WTC11 (cell line): ENCODE results near the gene ASB13. TPM values are rescaled to one million over a fixed set of nuclear protein-coding genes. Genes with fewer than 3 reads are reported as not detected.

ENCODE experiments used
- ATAC-seq: fragments of 200-7000 bp; cut with Tn5 transposase; 2 replicates; pipeline ENCODE4 v1.10.0; 2021; ENCODE audit warnings: mild to moderate bottlenecking, moderate library complexity
- CTCF ChIA-PET: fragments of 300-600 bp; sonication (Branson Sonifier 250); formaldehyde crosslinking; loops from one replicate; lab custom pipeline; 2021; ENCODE audit warnings: antibody characterized with exemption; lab: Charles Lee
- POLR2A ChIA-PET: fragments of 350-600 bp; sonication (Branson Sonifier 250); formaldehyde crosslinking; loops from one replicate; lab custom pipeline; 2021; ENCODE audit warnings: antibody characterized with exemption; lab: Charles Lee
- DNase-seq: peaks from one replicate; pipeline ENCODE4 v3.0.0; 2021; ENCODE audit warnings: low spot score
- H3K27ac Mint-ChIP-seq: 2 replicates; pipeline ENCODE4 v1.8.0; 2021; ENCODE audit warnings: mixed read lengths
- H3K27me3 Mint-ChIP-seq: 2 replicates; pipeline ENCODE4 v1.8.0; 2021; ENCODE audit warnings: low read depth, mild to moderate bottlenecking, moderate library complexity, mixed read lengths
- H3K36me3 Mint-ChIP-seq: 2 replicates; pipeline ENCODE4 v1.8.0; 2021; ENCODE audit warnings: mixed read lengths
- H3K4me1 Mint-ChIP-seq: 2 replicates; pipeline ENCODE4 v1.8.0; 2022; ENCODE audit warnings: mixed read lengths
- H3K4me3 Mint-ChIP-seq: 2 replicates; pipeline ENCODE4 v1.8.0; 2021; ENCODE audit warnings: mild to moderate bottlenecking, moderate library complexity, mixed read lengths
- H3K9me3 Mint-ChIP-seq: 2 replicates; pipeline ENCODE4 v1.8.0; 2021; ENCODE audit warnings: mixed read lengths
- ATF1 ChIP-seq: sonication (generic); formaldehyde crosslinking; IDR thresholded peaks from 2 replicates; pipeline ENCODE4 v1.8.1; 2023; ENCODE audit warnings: mild to moderate bottlenecking, moderate library complexity, missing genetic modification reagents
- ELF4 ChIP-seq: sonication (generic); formaldehyde crosslinking; IDR thresholded peaks from 2 replicates; pipeline ENCODE4 v1.8.1; 2022; ENCODE audit warnings: low read depth, mild to moderate bottlenecking, moderate library complexity, missing genetic modification reagents
- FOXJ3 ChIP-seq: sonication (generic); formaldehyde crosslinking; IDR thresholded peaks from 2 replicates; pipeline ENCODE4 v1.9.0; 2021; ENCODE audit warnings: missing genetic modification reagents, mild to moderate bottlenecking, borderline replicate concordance
- GRHL2 ChIP-seq: fragments of 250-450 bp; sonication (Bioruptor Pico); IDR thresholded peaks from 2 replicates; pipeline ENCODE4 v1.8.0; 2022; ENCODE audit warnings: mild to moderate bottlenecking, moderate library complexity; ENCODE audit not compliant: insufficient replicate concordance, severe bottlenecking
- SP1 ChIP-seq: sonication (generic); formaldehyde crosslinking; conservative IDR thresholded peaks from 2 replicates; pipeline ENCODE4 v1.8.1; 2022; ENCODE audit warnings: missing genetic modification reagents
- TEAD1 ChIP-seq: sonication (generic); formaldehyde crosslinking; IDR thresholded peaks from 2 replicates; pipeline ENCODE4 v1.8.0; 2022; ENCODE audit warnings: mild to moderate bottlenecking, missing genetic modification reagents
- ZNF121 ChIP-seq: sonication (generic); formaldehyde crosslinking; IDR thresholded peaks from 2 replicates; pipeline ENCODE4 v1.8.0; 2023; ENCODE audit warnings: missing genetic modification reagents
- ZNF138 ChIP-seq: sonication (generic); formaldehyde crosslinking; conservative IDR thresholded peaks from 2 replicates; pipeline ENCODE4 v1.8.1; 2022; ENCODE audit warnings: mild to moderate bottlenecking, moderate library complexity, missing genetic modification reagents
- ZNF317 ChIP-seq: sonication (generic); formaldehyde crosslinking; IDR thresholded peaks from 2 replicates; pipeline ENCODE4 v1.8.1; 2023; ENCODE audit warnings: low read depth, mild to moderate bottlenecking, moderate library complexity, missing genetic modification reagents, borderline replicate concordance
- total RNA-seq: library from RNA; stranded (reverse); gene quantifications from 3 replicates; pipeline ENCODE4 v1.2.3, GENCODE V29; 2021
- TF ChIP-seq, protein P1 (sequence below): sonication (generic); formaldehyde crosslinking; IDR thresholded peaks from 2 replicates; pipeline ENCODE4 v1.8.0; 2022; ENCODE audit warnings: mild to moderate bottlenecking, missing genetic modification reagents
- TF ChIP-seq, protein P2 (sequence below): fragments of 250-450 bp; sonication (Bioruptor Pico); conservative IDR thresholded peaks from 2 replicates; pipeline ENCODE4 v1.9.0; 2021; ENCODE audit warnings: mild to moderate bottlenecking
- TF ChIP-seq, protein P3 (sequence below): fragments of 250-450 bp; sonication (Bioruptor Pico); IDR thresholded peaks from 2 replicates; pipeline ENCODE4 v1.9.0; 2021; ENCODE audit warnings: mild to moderate bottlenecking
- TF ChIP-seq, protein P4 (sequence below): sonication (generic); formaldehyde crosslinking; conservative IDR thresholded peaks from 2 replicates; pipeline ENCODE4 v1.8.1; 2023; ENCODE audit warnings: mild to moderate bottlenecking, low read depth, missing genetic modification reagents, moderate library complexity
- TF ChIP-seq, protein P5 (sequence below): sonication (generic); formaldehyde crosslinking; IDR thresholded peaks from 2 replicates; pipeline ENCODE4 v1.8.1; 2022; ENCODE audit warnings: low read depth, mild to moderate bottlenecking, moderate library complexity, missing genetic modification reagents, borderline replicate concordance
- TF ChIP-seq, protein P6 (sequence below): sonication (generic); formaldehyde crosslinking; IDR thresholded peaks from 2 replicates; pipeline ENCODE4 v1.8.1; 2023; ENCODE audit warnings: mild to moderate bottlenecking, missing genetic modification reagents, borderline replicate concordance

The ASB13 gene
- total RNA-seq, 1 experiment from 2014 or later: 23.4 TPM

DNA sequence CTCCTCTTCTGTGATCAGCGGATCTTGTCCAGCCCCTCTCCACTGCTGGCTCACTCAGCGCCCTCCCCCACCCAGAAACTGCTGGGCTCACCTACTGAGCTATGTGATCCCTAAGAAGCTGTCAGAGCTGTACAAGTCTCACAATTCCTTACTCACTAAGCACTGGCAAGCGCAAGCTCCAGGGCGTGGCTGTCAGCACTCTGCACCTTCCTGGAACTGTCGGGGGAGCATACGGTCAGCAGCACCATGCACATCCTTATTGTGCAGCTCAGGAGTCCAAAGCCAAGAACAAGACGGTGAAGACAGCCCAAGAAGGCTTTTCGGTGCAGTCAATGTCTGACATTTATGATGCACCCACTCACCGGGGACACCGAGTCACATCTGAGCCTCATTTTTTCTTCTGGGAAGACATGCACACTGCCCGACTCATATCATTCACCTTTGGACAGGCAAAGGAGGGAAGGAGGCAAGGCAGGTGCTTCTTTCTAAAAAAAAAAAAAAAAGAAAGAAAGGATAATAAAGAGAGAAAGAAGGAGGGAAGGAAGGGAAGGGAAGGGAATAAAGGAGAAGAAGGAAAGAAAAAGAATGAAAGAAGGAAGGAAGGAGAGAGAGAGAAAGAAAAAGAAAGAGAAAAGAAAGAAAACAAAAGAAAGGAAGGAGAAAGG is 56.3 kb downstream of the ASB13 start:
- Mint-ChIP-seq H3K4me3 (no peak overlapping the region), H3K27me3 (no peaks in the 10 kb centered on the region; the same call in 1 of the 2 replicates), H3K27ac (no peak overlapping the region), H3K9me3 (no peaks in the 10 kb centered on the region)
- CTCF ChIA-PET: no interaction called here
- TF ChIP-seq ZNF317: no peak
- TF ChIP-seq, protein P1, sequence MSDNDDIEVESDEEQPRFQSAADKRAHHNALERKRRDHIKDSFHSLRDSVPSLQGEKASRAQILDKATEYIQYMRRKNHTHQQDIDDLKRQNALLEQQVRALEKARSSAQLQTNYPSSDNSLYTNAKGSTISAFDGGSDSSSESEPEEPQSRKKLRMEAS (CRISPR knock-in tag): no peak
- TF ChIP-seq, protein P2, sequence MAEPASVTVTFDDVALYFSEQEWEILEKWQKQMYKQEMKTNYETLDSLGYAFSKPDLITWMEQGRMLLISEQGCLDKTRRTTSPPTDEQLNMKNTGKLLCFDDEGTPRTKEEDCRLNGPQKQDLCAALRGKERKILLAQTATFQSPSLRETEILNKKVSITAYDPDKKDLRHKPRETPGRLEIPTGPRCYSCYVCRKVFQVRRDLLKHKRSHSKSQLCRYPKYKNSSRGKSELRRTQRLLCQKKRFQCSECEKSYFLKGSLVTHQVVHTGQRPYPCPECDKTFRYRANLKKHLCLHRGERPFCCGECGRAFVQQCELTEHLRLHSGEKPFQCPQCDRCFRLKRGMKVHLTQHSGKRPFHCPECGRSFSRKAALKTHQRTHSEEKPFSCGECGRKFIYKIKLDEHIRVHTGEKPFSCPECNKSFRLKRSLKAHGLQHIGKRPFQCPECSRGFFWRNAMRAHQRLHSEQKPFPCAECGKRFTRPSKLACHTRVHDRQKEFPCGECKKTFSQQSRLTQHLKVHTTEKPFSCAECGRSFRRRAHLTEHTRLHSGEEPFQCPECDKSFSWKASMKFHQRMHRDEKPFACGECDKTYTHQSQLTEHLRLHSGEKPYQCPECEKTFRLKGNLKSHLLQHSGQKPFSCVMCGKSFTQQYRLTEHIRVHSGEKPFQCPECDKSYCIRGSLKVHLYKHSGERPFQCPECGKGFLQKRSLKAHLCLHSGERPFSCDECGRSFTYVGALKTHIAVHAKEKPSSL (CRISPR knock-in tag): no peak
- no peak for TF ChIP-seq TEAD1 (CRISPR knock-in tag)
- TF ChIP-seq ATF1 (CRISPR knock-in tag): no peak
- TF ChIP-seq, protein P3, sequence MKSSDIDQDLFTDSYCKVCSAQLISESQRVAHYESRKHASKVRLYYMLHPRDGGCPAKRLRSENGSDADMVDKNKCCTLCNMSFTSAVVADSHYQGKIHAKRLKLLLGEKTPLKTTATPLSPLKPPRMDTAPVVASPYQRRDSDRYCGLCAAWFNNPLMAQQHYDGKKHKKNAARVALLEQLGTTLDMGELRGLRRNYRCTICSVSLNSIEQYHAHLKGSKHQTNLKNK (CRISPR knock-in tag): no peak
- no peak for TF ChIP-seq GRHL2
- no peak for TF ChIP-seq SP1 (CRISPR knock-in tag)
- TF ChIP-seq, protein P4, sequence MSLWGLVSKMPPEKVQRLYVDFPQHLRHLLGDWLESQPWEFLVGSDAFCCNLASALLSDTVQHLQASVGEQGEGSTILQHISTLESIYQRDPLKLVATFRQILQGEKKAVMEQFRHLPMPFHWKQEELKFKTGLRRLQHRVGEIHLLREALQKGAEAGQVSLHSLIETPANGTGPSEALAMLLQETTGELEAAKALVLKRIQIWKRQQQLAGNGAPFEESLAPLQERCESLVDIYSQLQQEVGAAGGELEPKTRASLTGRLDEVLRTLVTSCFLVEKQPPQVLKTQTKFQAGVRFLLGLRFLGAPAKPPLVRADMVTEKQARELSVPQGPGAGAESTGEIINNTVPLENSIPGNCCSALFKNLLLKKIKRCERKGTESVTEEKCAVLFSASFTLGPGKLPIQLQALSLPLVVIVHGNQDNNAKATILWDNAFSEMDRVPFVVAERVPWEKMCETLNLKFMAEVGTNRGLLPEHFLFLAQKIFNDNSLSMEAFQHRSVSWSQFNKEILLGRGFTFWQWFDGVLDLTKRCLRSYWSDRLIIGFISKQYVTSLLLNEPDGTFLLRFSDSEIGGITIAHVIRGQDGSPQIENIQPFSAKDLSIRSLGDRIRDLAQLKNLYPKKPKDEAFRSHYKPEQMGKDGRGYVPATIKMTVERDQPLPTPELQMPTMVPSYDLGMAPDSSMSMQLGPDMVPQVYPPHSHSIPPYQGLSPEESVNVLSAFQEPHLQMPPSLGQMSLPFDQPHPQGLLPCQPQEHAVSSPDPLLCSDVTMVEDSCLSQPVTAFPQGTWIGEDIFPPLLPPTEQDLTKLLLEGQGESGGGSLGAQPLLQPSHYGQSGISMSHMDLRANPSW (CRISPR knock-in tag): no peak
- TF ChIP-seq ELF4: no peak
- TF ChIP-seq ZNF121: no peak
- no peak for TF ChIP-seq ZNF138 (CRISPR knock-in tag)
- TF ChIP-seq, protein P5, sequence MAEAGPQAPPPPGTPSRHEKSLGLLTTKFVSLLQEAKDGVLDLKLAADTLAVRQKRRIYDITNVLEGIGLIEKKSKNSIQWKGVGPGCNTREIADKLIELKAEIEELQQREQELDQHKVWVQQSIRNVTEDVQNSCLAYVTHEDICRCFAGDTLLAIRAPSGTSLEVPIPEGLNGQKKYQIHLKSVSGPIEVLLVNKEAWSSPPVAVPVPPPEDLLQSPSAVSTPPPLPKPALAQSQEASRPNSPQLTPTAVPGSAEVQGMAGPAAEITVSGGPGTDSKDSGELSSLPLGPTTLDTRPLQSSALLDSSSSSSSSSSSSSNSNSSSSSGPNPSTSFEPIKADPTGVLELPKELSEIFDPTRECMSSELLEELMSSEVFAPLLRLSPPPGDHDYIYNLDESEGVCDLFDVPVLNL (CRISPR knock-in tag): no peak
- TF ChIP-seq, protein P6, sequence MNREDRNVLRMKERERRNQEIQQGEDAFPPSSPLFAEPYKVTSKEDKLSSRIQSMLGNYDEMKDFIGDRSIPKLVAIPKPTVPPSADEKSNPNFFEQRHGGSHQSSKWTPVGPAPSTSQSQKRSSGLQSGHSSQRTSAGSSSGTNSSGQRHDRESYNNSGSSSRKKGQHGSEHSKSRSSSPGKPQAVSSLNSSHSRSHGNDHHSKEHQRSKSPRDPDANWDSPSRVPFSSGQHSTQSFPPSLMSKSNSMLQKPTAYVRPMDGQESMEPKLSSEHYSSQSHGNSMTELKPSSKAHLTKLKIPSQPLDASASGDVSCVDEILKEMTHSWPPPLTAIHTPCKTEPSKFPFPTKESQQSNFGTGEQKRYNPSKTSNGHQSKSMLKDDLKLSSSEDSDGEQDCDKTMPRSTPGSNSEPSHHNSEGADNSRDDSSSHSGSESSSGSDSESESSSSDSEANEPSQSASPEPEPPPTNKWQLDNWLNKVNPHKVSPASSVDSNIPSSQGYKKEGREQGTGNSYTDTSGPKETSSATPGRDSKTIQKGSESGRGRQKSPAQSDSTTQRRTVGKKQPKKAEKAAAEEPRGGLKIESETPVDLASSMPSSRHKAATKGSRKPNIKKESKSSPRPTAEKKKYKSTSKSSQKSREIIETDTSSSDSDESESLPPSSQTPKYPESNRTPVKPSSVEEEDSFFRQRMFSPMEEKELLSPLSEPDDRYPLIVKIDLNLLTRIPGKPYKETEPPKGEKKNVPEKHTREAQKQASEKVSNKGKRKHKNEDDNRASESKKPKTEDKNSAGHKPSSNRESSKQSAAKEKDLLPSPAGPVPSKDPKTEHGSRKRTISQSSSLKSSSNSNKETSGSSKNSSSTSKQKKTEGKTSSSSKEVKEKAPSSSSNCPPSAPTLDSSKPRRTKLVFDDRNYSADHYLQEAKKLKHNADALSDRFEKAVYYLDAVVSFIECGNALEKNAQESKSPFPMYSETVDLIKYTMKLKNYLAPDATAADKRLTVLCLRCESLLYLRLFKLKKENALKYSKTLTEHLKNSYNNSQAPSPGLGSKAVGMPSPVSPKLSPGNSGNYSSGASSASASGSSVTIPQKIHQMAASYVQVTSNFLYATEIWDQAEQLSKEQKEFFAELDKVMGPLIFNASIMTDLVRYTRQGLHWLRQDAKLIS (CRISPR knock-in tag): no peak
- no peak for TF ChIP-seq FOXJ3 (CRISPR knock-in tag)
- TF ChIP-seq, all 79 proteins: peak for 0
- no peaks in the 10 kb centered on the region; the same call in 1 of the 2 replicates for H3K4me1 Mint-ChIP-seq
- no peaks in the 10 kb centered on the region for H3K36me3 Mint-ChIP-seq
- POLR2A ChIA-PET: no interaction called here
- ATAC-seq (no peak), DNase-seq (no peak)
